HepG2 (cell line): Measurements from ENCODE around the gene FAM43B. TPM values are rescaled to one million over a fixed set of nuclear protein-coding genes. Genes with fewer than 3 reads are reported as not detected.
A peak's percentile ranks its signal among the peaks of the same experiment; 100 is the strongest.

ENCODE experiments used
- BCLAF1 ChIP-seq: fragments of 450-650 bp; IDR thresholded peaks from 2 replicates; pipeline ENCODE4 v1.6.1; 2017; ENCODE audit warnings: mild to moderate bottlenecking
- FOXJ3 ChIP-seq: sonication (generic); formaldehyde crosslinking; IDR thresholded peaks from 2 replicates; pipeline ENCODE4 v1.4.0; 2020; ENCODE audit warnings: missing genetic modification reagents, mild to moderate bottlenecking, borderline replicate concordance
- KDM5A ChIP-seq: fragments of 200-600 bp; sonication (generic); IDR thresholded peaks from 2 replicates; pipeline ENCODE4 v1.7.0; 2018; ENCODE audit warnings: antibody characterized with exemption, mild to moderate bottlenecking, low read length, borderline replicate concordance
- MTERF4 ChIP-seq: sonication (generic); formaldehyde crosslinking; IDR thresholded peaks from 2 replicates; pipeline ENCODE4 v1.8.0; 2023; ENCODE audit warnings: mild to moderate bottlenecking, missing genetic modification reagents
- PHF5A ChIP-seq: IDR thresholded peaks from one replicate; pipeline ENCODE4 v1.6.1; 2018; ENCODE audit warnings: low read depth, missing genetic modification reagents; ENCODE audit not compliant: unreplicated experiment
- REL ChIP-seq: sonication (generic); formaldehyde crosslinking; conservative IDR thresholded peaks from 2 replicates; pipeline ENCODE4 v1.8.0; 2022; ENCODE audit warnings: mild to moderate bottlenecking, missing genetic modification reagents, moderate library complexity
- RFX1 ChIP-seq: fragments of 450-650 bp; IDR thresholded peaks from 2 replicates; pipeline ENCODE4 v1.6.1; 2017
- SAFB2 ChIP-seq: sonication (generic); formaldehyde crosslinking; IDR thresholded peaks from 2 replicates; pipeline ENCODE4 v1.5.1; 2020; ENCODE audit warnings: missing genetic modification reagents, low read depth, mild to moderate bottlenecking, borderline replicate concordance
- TCF7 ChIP-seq: sonication (generic); IDR thresholded peaks from 2 replicates; pipeline ENCODE4 v1.6.1; 2016; ENCODE audit warnings: antibody characterized with exemption, low read depth
- THAP8 ChIP-seq: sonication (generic); formaldehyde crosslinking; IDR thresholded peaks from 2 replicates; pipeline ENCODE4 v1.5.1; 2020; ENCODE audit warnings: missing genetic modification reagents, mild to moderate bottlenecking, borderline replicate concordance
- ZNF143 ChIP-seq: sonication (generic); formaldehyde crosslinking; IDR thresholded peaks from 2 replicates; pipeline ENCODE4 v1.4.0; 2020; ENCODE audit warnings: missing genetic modification reagents
- ZNF264 ChIP-seq: sonication (generic); formaldehyde crosslinking; IDR thresholded peaks from 2 replicates; pipeline ENCODE4 v1.4.0; 2020; ENCODE audit warnings: missing genetic modification reagents
- ZNF740 ChIP-seq: sonication (generic); formaldehyde crosslinking; IDR thresholded peaks from 2 replicates; pipeline ENCODE4 v1.4.0; 2020; ENCODE audit warnings: missing genetic modification reagents
- polyA plus RNA-seq, 8 experiments: library from polyadenylated mRNA; depleted of rRNA in 3 of 8; stranded (reverse) in 7 of 8; unstranded in 1 of 8; fragments of >200 nt; fragmentation: Illumina TruSeq in 4 of 8; extraction: Trizol in 4 of 8; gene quantifications; 2 replicates each; pipeline versions ENCODE4 v1.2.1 to v1.2.3, GENCODE V29; 2011 to 2016; ENCODE audit warnings: low read depth in 4 of 8, missing spikeins in 1 of 8, mixed read lengths in 1 of 8; ENCODE audit not compliant: insufficient read depth in 1 of 8
- total RNA-seq, 5 experiments: library from RNA; depleted of rRNA; stranded (reverse); fragments of >200 nt; fragmentation: Illumina TruSeq; extraction: Trizol; gene quantifications; 2 replicates each; pipeline ENCODE4 v1.2.3, GENCODE V29; 2016; ENCODE audit warnings: low read depth in 1 of 5
- TF ChIP-seq, protein P1 (sequence below), 2 experiments: sonication (generic) in 1 of 2; formaldehyde crosslinking in 1 of 2; IDR thresholded peaks; 2 replicates each; pipeline versions ENCODE4 v1.5.1 to v1.6.1; 2011 to 2020; ENCODE audit warnings: borderline replicate concordance in 1 of 2, low read depth in 1 of 2, low read length in 1 of 2, mild to moderate bottlenecking in 1 of 2, missing genetic modification reagents in 1 of 2, moderate library complexity in 1 of 2
- TF ChIP-seq, protein P2 (sequence below): IDR thresholded peaks from 2 replicates; pipeline ENCODE4 v1.6.1; 2016; ENCODE audit warnings: low read depth, borderline replicate concordance

The FAM43B gene
- total and polyA plus RNA-seq, 2 of the 13 experiments (the other 11 are each of a cell fraction or from before 2014, with no cell fraction given): 0.63 to 3.7 TPM

DNA sequence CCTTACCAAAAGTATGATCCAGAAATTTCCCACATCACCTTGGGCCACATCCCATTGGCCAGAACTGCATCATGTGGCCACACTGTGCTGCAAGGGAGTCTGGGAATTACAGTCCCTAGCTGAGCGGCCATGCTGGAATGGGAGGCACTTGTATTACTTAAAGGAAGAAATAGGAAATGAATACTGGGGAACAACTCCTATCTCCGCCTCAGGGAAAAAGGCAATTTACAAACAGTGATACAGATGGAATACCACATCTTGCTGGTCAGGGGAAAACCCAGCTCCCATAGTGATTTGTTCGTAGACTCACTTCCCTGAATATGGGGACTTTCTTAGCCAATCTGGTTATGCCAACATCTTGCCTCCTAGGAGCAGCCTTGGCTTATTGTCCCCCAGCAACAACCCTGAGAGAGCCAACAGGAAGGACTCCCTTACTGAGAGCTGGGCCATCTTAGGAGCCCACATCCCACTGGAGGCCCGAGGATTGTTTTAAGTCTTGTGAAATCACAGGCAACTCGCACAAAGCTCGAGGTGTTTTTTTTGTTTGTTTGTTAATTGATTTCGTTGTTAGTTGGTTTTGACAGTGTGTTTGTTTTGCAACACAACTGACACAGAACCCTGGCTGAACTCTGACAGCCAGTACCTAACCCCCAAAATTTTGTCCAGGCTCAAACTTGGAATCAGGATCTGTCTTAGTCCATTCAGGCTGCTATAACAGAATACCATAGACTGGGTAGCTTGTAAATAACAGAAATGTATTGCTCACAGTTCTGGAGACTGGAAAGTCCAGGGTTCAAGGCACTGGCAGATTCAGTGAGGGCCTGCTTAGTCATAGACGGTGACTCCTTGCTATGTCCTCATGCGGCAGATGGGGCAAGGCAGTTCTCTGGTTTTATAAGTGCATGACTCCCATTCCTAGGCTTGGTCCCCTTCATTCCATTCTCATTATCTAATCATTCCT lies 51.4 kb downstream of the FAM43B start (continued):
- TF ChIP-seq, protein P1, sequence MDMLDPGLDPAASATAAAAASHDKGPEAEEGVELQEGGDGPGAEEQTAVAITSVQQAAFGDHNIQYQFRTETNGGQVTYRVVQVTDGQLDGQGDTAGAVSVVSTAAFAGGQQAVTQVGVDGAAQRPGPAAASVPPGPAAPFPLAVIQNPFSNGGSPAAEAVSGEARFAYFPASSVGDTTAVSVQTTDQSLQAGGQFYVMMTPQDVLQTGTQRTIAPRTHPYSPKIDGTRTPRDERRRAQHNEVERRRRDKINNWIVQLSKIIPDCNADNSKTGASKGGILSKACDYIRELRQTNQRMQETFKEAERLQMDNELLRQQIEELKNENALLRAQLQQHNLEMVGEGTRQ (IDR thresholded peaks at IDR 0.05; ENCODE audit: low read depth, low read length): peak; percentile 46; the same call in 1 of the 2 replicates
- TF ChIP-seq, protein P1 (CRISPR knock-in tag; IDR thresholded peaks at IDR 0.05; ENCODE audit: borderline replicate concordance): peak; percentile 59; the same call in 1 of the 2 replicates
- TF ChIP-seq REL (CRISPR knock-in tag): no peak
- peak; percentile 72 for TF ChIP-seq ZNF143 (CRISPR knock-in tag)
- no peak for TF ChIP-seq MTERF4 (CRISPR knock-in tag)
- TF ChIP-seq, protein P2, sequence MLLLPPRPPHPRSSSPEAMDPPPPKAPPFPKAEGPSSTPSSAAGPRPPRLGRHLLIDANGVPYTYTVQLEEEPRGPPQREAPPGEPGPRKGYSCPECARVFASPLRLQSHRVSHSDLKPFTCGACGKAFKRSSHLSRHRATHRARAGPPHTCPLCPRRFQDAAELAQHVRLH (CRISPR knock-in tag): no peak
- no peak for TF ChIP-seq FOXJ3
- no peak for TF ChIP-seq BCLAF1
- TF ChIP-seq SAFB2 (CRISPR knock-in tag): no peak
- no peak for TF ChIP-seq KDM5A
- TF ChIP-seq PHF5A (CRISPR knock-in tag): no peak
- TF ChIP-seq ZNF740 (CRISPR knock-in tag): no peak
- no peak for TF ChIP-seq RFX1
- TF ChIP-seq ZNF264 (CRISPR knock-in tag): no peak
- no peak for TF ChIP-seq TCF7
- TF ChIP-seq THAP8 (CRISPR knock-in tag): no peak
